IMR-90 (cell line): ENCODE measurements around the gene TBCK.

Experiments used
- BHLHE40 ChIP-seq: fragments of 150-350 bp; IDR thresholded peaks from 2 replicates; pipeline ENCODE4 v1.6.1; 2016; ENCODE audit warnings: mild to moderate bottlenecking, low read depth, low read length
- CEBPB ChIP-seq: IDR thresholded peaks from 2 replicates; pipeline ENCODE4 v1.6.1; 2012; ENCODE audit warnings: low read depth, low read length, improper control_type of control experiment
- CHD1 ChIP-seq: IDR thresholded peaks from 2 replicates; pipeline ENCODE4 v1.6.1; 2012; ENCODE audit warnings: low read depth, low read length, improper control_type of control experiment
- FOS ChIP-seq: fragments of 150-350 bp; IDR thresholded peaks from 2 replicates; pipeline ENCODE4 v1.6.1; 2016; ENCODE audit warnings: low read depth, low read length
- MAFK ChIP-seq: IDR thresholded peaks from 2 replicates; pipeline ENCODE4 v1.6.1; 2012; ENCODE audit warnings: low read depth, low read length, improper control_type of control experiment
- MAZ ChIP-seq: IDR thresholded peaks from 2 replicates; pipeline ENCODE4 v1.6.1; 2012; ENCODE audit warnings: low read depth, mild to moderate bottlenecking, low read length, improper control_type of control experiment, moderate library complexity, borderline replicate concordance
- MXI1 ChIP-seq: IDR thresholded peaks from 2 replicates; pipeline ENCODE4 v1.6.1; 2012; ENCODE audit warnings: low read depth, mild to moderate bottlenecking, low read length, moderate library complexity, borderline replicate concordance
- NFE2L2 ChIP-seq: fragments of 150-350 bp; IDR thresholded peaks from 2 replicates; pipeline ENCODE4 v1.6.1; 2016; ENCODE audit warnings: low read depth, mild to moderate bottlenecking, low read length
- POLR2A ChIP-seq: IDR thresholded peaks from 2 replicates; pipeline ENCODE4 v1.6.1; 2012; ENCODE audit warnings: mild to moderate bottlenecking, low read depth, low read length
- RAD21 ChIP-seq: IDR thresholded peaks from 2 replicates; pipeline ENCODE4 v1.6.1; 2012; ENCODE audit warnings: low read length, improper control_type of control experiment
- RCOR1 ChIP-seq: IDR thresholded peaks from 2 replicates; pipeline ENCODE4 v1.6.1; 2012; ENCODE audit warnings: mild to moderate bottlenecking, low read length, improper control_type of control experiment; ENCODE audit not compliant: insufficient replicate concordance
- TF ChIP-seq, protein P1 (sequence below): conservative IDR thresholded peaks from 2 replicates; pipeline ENCODE4 v1.5.1; 2012; ENCODE audit warnings: mild to moderate bottlenecking, low read depth, low read length, improper control_type of control experiment
- TF ChIP-seq, protein P2 (sequence below): fragments of 150-350 bp; IDR thresholded peaks from 2 replicates; pipeline ENCODE4 v1.6.1; 2017; ENCODE audit warnings: mild to moderate bottlenecking, antibody characterized with exemption, low read length, low read depth
- TF ChIP-seq, protein P3 (sequence below): fragments of 150-350 bp; IDR thresholded peaks from 2 replicates; pipeline ENCODE4 v1.6.1; 2016; ENCODE audit warnings: low read depth, mild to moderate bottlenecking, low read length, moderate library complexity, borderline replicate concordance

- TF ChIP-seq MAZ: no peak
- TF ChIP-seq, protein P1, sequence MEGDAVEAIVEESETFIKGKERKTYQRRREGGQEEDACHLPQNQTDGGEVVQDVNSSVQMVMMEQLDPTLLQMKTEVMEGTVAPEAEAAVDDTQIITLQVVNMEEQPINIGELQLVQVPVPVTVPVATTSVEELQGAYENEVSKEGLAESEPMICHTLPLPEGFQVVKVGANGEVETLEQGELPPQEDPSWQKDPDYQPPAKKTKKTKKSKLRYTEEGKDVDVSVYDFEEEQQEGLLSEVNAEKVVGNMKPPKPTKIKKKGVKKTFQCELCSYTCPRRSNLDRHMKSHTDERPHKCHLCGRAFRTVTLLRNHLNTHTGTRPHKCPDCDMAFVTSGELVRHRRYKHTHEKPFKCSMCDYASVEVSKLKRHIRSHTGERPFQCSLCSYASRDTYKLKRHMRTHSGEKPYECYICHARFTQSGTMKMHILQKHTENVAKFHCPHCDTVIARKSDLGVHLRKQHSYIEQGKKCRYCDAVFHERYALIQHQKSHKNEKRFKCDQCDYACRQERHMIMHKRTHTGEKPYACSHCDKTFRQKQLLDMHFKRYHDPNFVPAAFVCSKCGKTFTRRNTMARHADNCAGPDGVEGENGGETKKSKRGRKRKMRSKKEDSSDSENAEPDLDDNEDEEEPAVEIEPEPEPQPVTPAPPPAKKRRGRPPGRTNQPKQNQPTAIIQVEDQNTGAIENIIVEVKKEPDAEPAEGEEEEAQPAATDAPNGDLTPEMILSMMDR: no peak
- TF ChIP-seq BHLHE40: no peak
- TF ChIP-seq POLR2A: no peak
- TF ChIP-seq CEBPB: no peak
- TF ChIP-seq RAD21: no peak
- no peak for TF ChIP-seq FOS
- no peak for TF ChIP-seq RCOR1
- TF ChIP-seq, protein P2, sequence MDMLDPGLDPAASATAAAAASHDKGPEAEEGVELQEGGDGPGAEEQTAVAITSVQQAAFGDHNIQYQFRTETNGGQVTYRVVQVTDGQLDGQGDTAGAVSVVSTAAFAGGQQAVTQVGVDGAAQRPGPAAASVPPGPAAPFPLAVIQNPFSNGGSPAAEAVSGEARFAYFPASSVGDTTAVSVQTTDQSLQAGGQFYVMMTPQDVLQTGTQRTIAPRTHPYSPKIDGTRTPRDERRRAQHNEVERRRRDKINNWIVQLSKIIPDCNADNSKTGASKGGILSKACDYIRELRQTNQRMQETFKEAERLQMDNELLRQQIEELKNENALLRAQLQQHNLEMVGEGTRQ: no peak
- no peak for TF ChIP-seq NFE2L2
- no peak for TF ChIP-seq MXI1
- TF ChIP-seq MAFK: no peak
- TF ChIP-seq CHD1: no peak
- TF ChIP-seq, protein P3, sequence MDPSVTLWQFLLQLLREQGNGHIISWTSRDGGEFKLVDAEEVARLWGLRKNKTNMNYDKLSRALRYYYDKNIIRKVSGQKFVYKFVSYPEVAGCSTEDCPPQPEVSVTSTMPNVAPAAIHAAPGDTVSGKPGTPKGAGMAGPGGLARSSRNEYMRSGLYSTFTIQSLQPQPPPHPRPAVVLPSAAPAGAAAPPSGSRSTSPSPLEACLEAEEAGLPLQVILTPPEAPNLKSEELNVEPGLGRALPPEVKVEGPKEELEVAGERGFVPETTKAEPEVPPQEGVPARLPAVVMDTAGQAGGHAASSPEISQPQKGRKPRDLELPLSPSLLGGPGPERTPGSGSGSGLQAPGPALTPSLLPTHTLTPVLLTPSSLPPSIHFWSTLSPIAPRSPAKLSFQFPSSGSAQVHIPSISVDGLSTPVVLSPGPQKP: no peak
Observed at GRCh38 chr4:106297245-106298035, 18.6 kb downstream of the TBCK start.
